ENCODE data around the gene TLE2. TPM values are rescaled to one million over a fixed set of nuclear protein-coding genes. Genes with fewer than 3 reads are reported as not detected.

Gene TLE2
- total RNA-seq, 1 experiment from 2014 or later = 3.1 TPM

DNA sequence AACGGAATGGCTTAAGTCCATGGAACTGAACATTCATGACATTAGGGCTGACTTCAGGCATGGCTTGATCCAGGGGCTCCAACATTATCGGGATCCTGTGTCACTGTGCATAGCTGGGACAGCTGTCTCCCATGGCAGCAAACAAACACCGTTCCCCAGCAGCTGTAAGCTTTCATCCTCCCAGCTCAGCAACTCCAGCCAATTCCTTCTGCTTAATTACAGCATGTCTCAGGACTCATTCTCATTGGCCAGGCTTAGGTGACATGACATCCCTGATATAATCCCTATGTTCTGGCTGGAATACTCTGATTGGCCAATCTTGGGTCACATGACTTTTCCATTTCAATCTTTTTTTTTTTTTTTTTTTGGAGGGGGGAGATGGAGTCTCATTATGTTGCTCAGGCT lies 44.1 kb upstream of the TLE2 start:
- H2AK5ac ChIP-seq (ENCODE audit: insufficient read length, low read length) = no peak overlapping the region
- no peaks in the 10 kb centered on the region for H3K4me1 ChIP-seq (ENCODE audit: insufficient read depth, low read length)
- H3K79me2 ChIP-seq (ENCODE audit: insufficient read depth, low read length) = no peaks in the 10 kb centered on the region
- H3K56ac ChIP-seq (ENCODE audit: insufficient read length, low read depth, low read length) = no peak overlapping the region
- no peaks in the 10 kb centered on the region for H4K20me1 ChIP-seq (ENCODE audit: control insufficient read depth, insufficient read depth, insufficient read length)
- no peak overlapping the region for H2BK20ac ChIP-seq (ENCODE audit: low read depth, low read length, poor library complexity, severe bottlenecking)
- WGBS (ENCODE audit: extremely low coverage, insufficient read length, low lambda C conversion rate) = no CpG with 5 or more reads among the region's 3 CpGs
- H3K9me3 ChIP-seq (ENCODE audit: control insufficient read depth, low read depth, low read length) = no peaks in the 10 kb centered on the region
- no peak overlapping the region for H3K4ac ChIP-seq (ENCODE audit: low read depth, low read length)
- no peak overlapping the region for H2BK12ac ChIP-seq (ENCODE audit: insufficient read length, low read depth, low read length)
- no peaks in the 10 kb centered on the region for H3K79me1 ChIP-seq (ENCODE audit: insufficient read depth, low read depth, low read length, poor library complexity, severe bottlenecking)
- H4K5ac ChIP-seq (ENCODE audit: insufficient read length, low read depth, low read length) = no peak overlapping the region
- no peak for TF ChIP-seq CTCF (conservative IDR thresholded peaks at IDR 0.05)
- no peak overlapping the region for H3K4me2 ChIP-seq (ENCODE audit: insufficient read depth, insufficient read length, low read length)
- H3K27me3 ChIP-seq (ENCODE audit: insufficient read depth, low read length) = no peaks in the 10 kb centered on the region
- H2AFZ ChIP-seq (ENCODE audit: low read length) = no peak overlapping the region
- H4K91ac ChIP-seq (ENCODE audit: insufficient read length, low read depth, low read length) = no peak overlapping the region
- no peaks in the 10 kb centered on the region for H3K36me3 Mint-ChIP-seq (ENCODE audit: insufficient read depth in 1 of 3, low read depth in 3 of 3)
- H3K27ac Mint-ChIP-seq = no peak overlapping the region; a peak in 1 of 7 replicates
- H2BK15ac ChIP-seq (ENCODE audit: low read depth, low read length) = no peak overlapping the region
- peaks cover 23% of the 10 kb centered on the region for H3K27me3 Mint-ChIP-seq (ENCODE audit: low read depth)
- H3T11ph ChIP-seq (ENCODE audit: low read length) = no peak overlapping the region
- no peak overlapping the region for H3K14ac ChIP-seq (ENCODE audit: insufficient read depth, low read length)
- peaks cover 0 to 4% of the 10 kb centered on the region in 2 experiments; a peak in 2 of 5 replicates for H3K9me3 Mint-ChIP-seq
- no peak overlapping the region for H3K4me3 Mint-ChIP-seq
- no peak overlapping the region for H3K23ac ChIP-seq (ENCODE audit: insufficient read length, low read depth, low read length)
- H3K27ac ChIP-seq (ENCODE audit: insufficient read length, low read depth, low read length) = no peak overlapping the region
- no peak overlapping the region for H3K9ac ChIP-seq (ENCODE audit: extremely low read depth, insufficient read length, low read length)
- no peak overlapping the region for H2BK120ac ChIP-seq (ENCODE audit: low read depth, low read length, poor library complexity, severe bottlenecking)
- no peak overlapping the region for H2BK5ac ChIP-seq (ENCODE audit: insufficient read length, low read length)
- H4K8ac ChIP-seq (replicated peaks; ENCODE audit: insufficient read length, low read depth, low read length) = no peak overlapping the region
- peaks cover 4 to 8% of the 10 kb centered on the region in 2 experiments; a peak in 3 of 4 replicates for H3K4me1 Mint-ChIP-seq
- no peak overlapping the region for H3K18ac ChIP-seq (ENCODE audit: insufficient read length, low read depth, low read length)
- no peaks in the 10 kb centered on the region for H3K23me2 ChIP-seq (ENCODE audit: insufficient read length, low read depth, low read length, poor library complexity, severe bottlenecking)
- DNase-seq = no peak

Data from H9 (cell line).